Hepatocyte (in vitro differentiated cells): ENCODE data around the gene NAAA. TPM values are rescaled to one million over a fixed set of nuclear protein-coding genes. Genes with fewer than 3 reads are reported as not detected.

Source experiments
- DNase-seq: peaks from one replicate; pipeline ENCODE4 v3.0.0-alpha.2; 2016; ENCODE audit warnings: low spot score
- H2AFZ ChIP-seq: fragments of 200-600 bp; sonication (generic); 2 replicates; pipeline ENCODE4 v1.6.0; 2016; ENCODE audit warnings: antibody characterized with exemption, mild to moderate bottlenecking
- H3K27ac ChIP-seq: fragments of 200-600 bp; sonication (generic); 2 replicates; pipeline ENCODE4 v1.5.1; 2016; ENCODE audit warnings: mild to moderate bottlenecking
- H3K27me3 ChIP-seq: fragments of 200-600 bp; sonication (generic); 2 replicates; pipeline ENCODE4 v1.6.1; 2016
- H3K36me3 ChIP-seq: fragments of 200-600 bp; sonication (generic); replicated peaks from 2 replicates; pipeline ENCODE4 v1.5.1; 2016; ENCODE audit warnings: low read depth; ENCODE audit not compliant: insufficient read depth
- H3K4me1 ChIP-seq: fragments of 200-600 bp; sonication (generic); 2 replicates; pipeline ENCODE4 v1.5.1; 2016; ENCODE audit warnings: mild to moderate bottlenecking, moderate library complexity; ENCODE audit not compliant: insufficient read depth
- H3K4me2 ChIP-seq: fragments of 200-600 bp; sonication (generic); 2 replicates; pipeline ENCODE4 v1.6.0; 2016
- H3K4me3 ChIP-seq: fragments of 200-600 bp; sonication (generic); 2 replicates; pipeline ENCODE4 v1.5.1; 2016; ENCODE audit warnings: mild to moderate bottlenecking
- H3K79me2 ChIP-seq: fragments of 200-600 bp; sonication (generic); 2 replicates; pipeline ENCODE4 v1.6.0; 2017; ENCODE audit warnings: mild to moderate bottlenecking
- H3K9me2 ChIP-seq: fragments of 200-600 bp; sonication (generic); replicated peaks from 2 replicates; pipeline ENCODE4 v1.6.0; 2017; ENCODE audit warnings: mild to moderate bottlenecking; ENCODE audit not compliant: insufficient read depth
- H3K9me3 ChIP-seq: fragments of 200-600 bp; sonication (generic); 2 replicates; pipeline ENCODE4 v1.5.1; 2016; ENCODE audit warnings: low read depth, mild to moderate bottlenecking
- H4K20me1 ChIP-seq: fragments of 200-600 bp; sonication (generic); 2 replicates; pipeline ENCODE4 v1.6.0; 2016; ENCODE audit warnings: mild to moderate bottlenecking; ENCODE audit not compliant: insufficient read depth, poor library complexity, severe bottlenecking
- CTCF ChIP-seq: fragments of 200-600 bp; sonication (generic); IDR thresholded peaks from 2 replicates; pipeline ENCODE4 v1.5.1; 2016; ENCODE audit warnings: antibody characterized with exemption, mild to moderate bottlenecking; ENCODE audit not compliant: poor library complexity
- EZH2 ChIP-seq: fragments of 200-600 bp; sonication (generic); IDR thresholded peaks from 2 replicates; pipeline ENCODE4 v1.6.1; 2016; ENCODE audit warnings: antibody characterized with exemption, mild to moderate bottlenecking, borderline replicate concordance
- EZH2phosphoT487 ChIP-seq: fragments of 200-600 bp; sonication (generic); IDR thresholded peaks from one replicate; pipeline ENCODE4 v1.6.1; 2018; ENCODE audit warnings: antibody characterized with exemption, mild to moderate bottlenecking, low read depth, moderate library complexity; ENCODE audit not compliant: unreplicated experiment, severe bottlenecking
- WGBS: methylation state at CpG from one replicate; pipeline ENCODE4 v1.1.6; 2016; ENCODE audit warnings: low lambda C conversion rate; ENCODE audit errors: missing lambda C conversion rate; 5-methylcytosine and 5-hydroxymethylcytosine counted together
- polyA plus RNA-seq: library from polyadenylated mRNA; unstranded; fragments of >200 nt; fragmentation: Nextera tagmentation; extraction: Ambion mirVana; gene quantifications from 2 replicates; pipeline ENCODE4 v1.2.1, GENCODE V29; 2016
- total RNA-seq: library from RNA; depleted of rRNA; stranded (reverse); fragments of >200 nt; gene quantifications from 2 replicates; pipeline ENCODE4 v1.2.3, GENCODE V29; 2014

NAAA gene
- total and polyA plus RNA-seq, 2 experiments from 2014 or later: 21.8 to 41.0 TPM

GRCh38 chr4:75889537-75890199 lies 51.1 kb downstream of the NAAA start:
- H3K36me3 ChIP-seq: no peaks in the 10 kb centered on the region
- H3K9me3 ChIP-seq: no peaks in the 10 kb centered on the region
- no peaks in the 10 kb centered on the region for H3K9me2 ChIP-seq
- H3K4me3 ChIP-seq: no peak overlapping the region
- no peaks in the 10 kb centered on the region for H4K20me1 ChIP-seq
- no peaks in the 10 kb centered on the region for H3K4me1 ChIP-seq
- peaks cover 3% of the 10 kb centered on the region for H3K27me3 ChIP-seq
- H3K4me2 ChIP-seq: no peak overlapping the region
- 92% methylated on average over 9 of the region's 9 CpGs for WGBS
- no peak overlapping the region for H2AFZ ChIP-seq
- no peak overlapping the region for H3K27ac ChIP-seq
- DNase-seq: no peak
- TF ChIP-seq EZH2: no peak
- no peak for TF ChIP-seq CTCF
- TF ChIP-seq EZH2phosphoT487: no peak
- H3K79me2 ChIP-seq: no peaks in the 10 kb centered on the region

- no peaks in the 10 kb centered on the region for H4K20me1 ChIP-seq
- TF ChIP-seq EZH2: no peak
- TF ChIP-seq CTCF: no peak
- TF ChIP-seq EZH2phosphoT487: no peak
- no peak overlapping the region for H3K4me3 ChIP-seq
- 96% methylated on average over 24 of the region's 24 CpGs for WGBS
- no peak overlapping the region for H3K27ac ChIP-seq
- H3K4me1 ChIP-seq: no peaks in the 10 kb centered on the region
- H3K9me2 ChIP-seq: no peaks in the 10 kb centered on the region
- peaks cover 3% of the 10 kb centered on the region for H3K27me3 ChIP-seq
- no peaks in the 10 kb centered on the region for H3K79me2 ChIP-seq
- H2AFZ ChIP-seq: no peak overlapping the region
- no peaks in the 10 kb centered on the region for H3K9me3 ChIP-seq
- DNase-seq: no peak
- H3K36me3 ChIP-seq: no peaks in the 10 kb centered on the region
- H3K4me2 ChIP-seq: no peak overlapping the region
Measured at GRCh38 chr4:75886104-75886503, 54.7 kb downstream of the NAAA start.

- no peak overlapping the region for H3K4me2 ChIP-seq
- no peaks in the 10 kb centered on the region for H3K4me1 ChIP-seq
- no peaks in the 10 kb centered on the region for H3K9me3 ChIP-seq
- no peaks in the 10 kb centered on the region for H3K36me3 ChIP-seq
- H3K27me3 ChIP-seq: peaks cover 8% of the 10 kb centered on the region
- TF ChIP-seq EZH2 (no peak), EZH2phosphoT487 (no peak), CTCF (no peak)
- no peak overlapping the region for H3K27ac ChIP-seq
- H3K9me2 ChIP-seq: no peaks in the 10 kb centered on the region
- H3K4me3 ChIP-seq: no peak overlapping the region
- 97% methylated on average over 3 of the region's 3 CpGs for WGBS
- DNase-seq: no peak
- H2AFZ ChIP-seq: no peak overlapping the region
- H3K79me2 ChIP-seq: no peaks in the 10 kb centered on the region
- H4K20me1 ChIP-seq: no peaks in the 10 kb centered on the region
Measured at GRCh38 chr4:75881476-75881875, 59.3 kb downstream of the NAAA start.
